Mesendoderm (in vitro differentiated cells): ENCODE data around the gene GLS.

Source experiments
- DNase-seq: peaks from one replicate; pipeline ENCODE4 v3.0.0; 2013
- H2AK5ac ChIP-seq: 2 replicates; pipeline ENCODE4 v1.6.1; 2013; ENCODE audit warnings: low read length, inconsistent platforms
- H2BK120ac ChIP-seq: 2 replicates; pipeline ENCODE4 v1.6.1; 2013; ENCODE audit warnings: low read depth, mild to moderate bottlenecking, low read length, moderate library complexity, mixed read lengths
- H2BK15ac ChIP-seq: replicated peaks from 2 replicates; pipeline ENCODE4 v1.6.1; 2013; ENCODE audit warnings: low read depth, mild to moderate bottlenecking, moderate library complexity
- H2BK5ac ChIP-seq: 2 replicates; pipeline ENCODE4 v1.6.1; 2013; ENCODE audit warnings: low read length, inconsistent platforms
- H3K18ac ChIP-seq: 2 replicates; pipeline ENCODE4 v1.6.1; 2013; ENCODE audit warnings: mild to moderate bottlenecking, low read length, mixed read lengths
- H3K23ac ChIP-seq: one replicate; pipeline ENCODE4 v1.6.1; 2013; ENCODE audit warnings: low read length
- H3K27ac ChIP-seq: 2 replicates; pipeline ENCODE4 v1.5.1; 2013; ENCODE audit warnings: low read depth, mild to moderate bottlenecking, inconsistent platforms, low read length, moderate library complexity
- H3K27me3 ChIP-seq: 2 replicates; pipeline ENCODE4 v1.6.1; 2013; ENCODE audit warnings: low read length, control low read depth, mild to moderate bottlenecking, inconsistent platforms; ENCODE audit not compliant: insufficient read depth, poor library complexity
- H3K36me3 ChIP-seq: 2 replicates; pipeline ENCODE4 v1.6.1; 2013; ENCODE audit warnings: low read length, inconsistent platforms; ENCODE audit not compliant: control insufficient read depth, insufficient read depth
- H3K4ac ChIP-seq: one replicate; pipeline ENCODE4 v1.6.1; 2013; ENCODE audit warnings: low read depth, mild to moderate bottlenecking, low read length, moderate library complexity
- H3K4me1 ChIP-seq: 2 replicates; pipeline ENCODE4 v1.6.1; 2013; ENCODE audit warnings: low read depth, low read length, inconsistent platforms; ENCODE audit not compliant: control insufficient read depth
- H3K4me2 ChIP-seq: 2 replicates; pipeline ENCODE4 v1.6.1; 2013; ENCODE audit warnings: low read length
- H3K4me3 ChIP-seq: 2 replicates; pipeline ENCODE4 v1.5.1; 2013; ENCODE audit warnings: mild to moderate bottlenecking, low read length
- H3K56ac ChIP-seq: one replicate; pipeline ENCODE4 v1.6.1; 2013; ENCODE audit warnings: low read length
- H3K79me1 ChIP-seq: 2 replicates; pipeline ENCODE4 v1.6.1; 2013; ENCODE audit warnings: low read length, inconsistent platforms
- H3K79me2 ChIP-seq: 2 replicates; pipeline ENCODE4 v1.6.1; 2013; ENCODE audit warnings: mild to moderate bottlenecking, low read length; ENCODE audit not compliant: control insufficient read depth, insufficient read depth
- H3K9ac ChIP-seq: 2 replicates; pipeline ENCODE4 v1.6.1; 2013; ENCODE audit warnings: low read length, inconsistent platforms
- H4K5ac ChIP-seq: one replicate; pipeline ENCODE4 v1.6.1; 2013; ENCODE audit warnings: low read length
- H4K8ac ChIP-seq: one replicate; pipeline ENCODE4 v1.6.1; 2013; ENCODE audit warnings: low read depth, mild to moderate bottlenecking, control low read depth, low read length, moderate library complexity
- WGBS: extraction: QIAGEN DNeasy Blood & Tissue Kit; methylation state at CpG from one replicate; pipeline ENCODE4 v1.1.7; 2013; ENCODE audit warnings: low lambda C conversion rate, missing lambda C conversion rate; ENCODE audit not compliant: insufficient coverage; ENCODE audit errors: extremely low coverage; 5-methylcytosine and 5-hydroxymethylcytosine counted together

The GLS gene

DNA sequence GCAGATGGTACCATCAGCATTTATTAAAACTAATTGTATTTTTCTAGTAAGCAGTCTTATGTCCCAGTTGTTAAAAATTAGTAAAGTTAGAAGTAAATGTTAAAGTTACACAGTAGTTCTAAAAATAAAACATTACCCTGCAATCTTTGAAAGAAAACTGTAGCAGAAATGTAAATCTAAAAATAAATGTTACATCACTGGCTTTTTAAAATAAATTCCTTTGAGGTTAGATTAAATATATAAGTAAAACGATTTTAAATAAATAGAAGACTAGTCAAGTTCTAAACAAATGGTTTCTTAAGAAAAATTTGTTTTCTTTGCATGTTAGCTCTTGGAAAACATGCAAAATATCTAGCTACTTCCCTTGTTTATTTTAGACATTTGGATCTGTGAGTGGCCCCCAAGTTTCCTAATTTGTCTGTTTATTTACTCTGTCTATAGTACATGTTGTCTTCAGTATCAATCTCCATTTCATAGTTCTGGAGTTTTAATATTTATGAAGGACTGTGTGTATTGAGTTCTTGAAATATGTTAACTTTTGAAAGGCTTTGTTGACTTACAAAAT lies 58.2 kb downstream of the GLS start:
- Histone ChIP-seq H3K27me3 (no peaks in the 10 kb centered on the region), H2BK5ac (no peak overlapping the region), H2BK120ac (no peak overlapping the region), H3K4ac (no peak overlapping the region), H2AK5ac (no peak overlapping the region), H3K36me3 (no peaks in the 10 kb centered on the region), H3K79me1 (no peaks in the 10 kb centered on the region), H3K4me1 (no peaks in the 10 kb centered on the region), H3K18ac (no peak overlapping the region), H3K23ac (no peak overlapping the region), H3K4me2 (no peak overlapping the region), H3K56ac (no peak overlapping the region), H4K5ac (no peak overlapping the region), H3K79me2 (no peaks in the 10 kb centered on the region), H3K4me3 (no peak overlapping the region), H3K9ac (no peak overlapping the region), H4K8ac (no peak overlapping the region), H2BK15ac (no peak overlapping the region), H3K27ac (no peak overlapping the region)
- WGBS: 100% methylated on average over 1 of the region's 1 CpG
- DNase-seq: no peak

GRCh38 chr2:190940454-190940853 lies 59.8 kb downstream of the GLS start:
- H3K9ac ChIP-seq: no peak overlapping the region
- no peaks in the 10 kb centered on the region for H3K27me3 ChIP-seq
- no peak overlapping the region for H2AK5ac ChIP-seq
- H3K36me3 ChIP-seq: no peaks in the 10 kb centered on the region
- H3K56ac ChIP-seq: no peak overlapping the region
- no peak overlapping the region for H3K4me2 ChIP-seq
- no peak overlapping the region for H3K23ac ChIP-seq
- no peak overlapping the region for H3K27ac ChIP-seq
- no peaks in the 10 kb centered on the region for H3K4me1 ChIP-seq
- no peak overlapping the region for H3K4me3 ChIP-seq
- H4K5ac ChIP-seq: no peak overlapping the region
- H3K18ac ChIP-seq: no peak overlapping the region
- H3K4ac ChIP-seq: no peak overlapping the region
- no peak overlapping the region for H2BK5ac ChIP-seq
- no peaks in the 10 kb centered on the region for H3K79me1 ChIP-seq
- H3K79me2 ChIP-seq: no peaks in the 10 kb centered on the region
- no CpG with 5 or more reads among the region's 1 CpG for WGBS
- DNase-seq: no peak
- H2BK120ac ChIP-seq: no peak overlapping the region
- no peak overlapping the region for H2BK15ac ChIP-seq
- no peak overlapping the region for H4K8ac ChIP-seq

- no peak for DNase-seq
- H3K4me2 ChIP-seq: no peak overlapping the region
- H2AK5ac ChIP-seq: no peak overlapping the region
- H3K4ac ChIP-seq: no peak overlapping the region
- H3K27ac ChIP-seq: no peak overlapping the region
- H3K79me2 ChIP-seq: no peaks in the 10 kb centered on the region
- H3K36me3 ChIP-seq: no peaks in the 10 kb centered on the region
- H4K8ac ChIP-seq: no peak overlapping the region
- H3K79me1 ChIP-seq: no peaks in the 10 kb centered on the region
- H3K9ac ChIP-seq: no peak overlapping the region
- no peaks in the 10 kb centered on the region for H3K4me1 ChIP-seq
- no peak overlapping the region for H4K5ac ChIP-seq
- H3K56ac ChIP-seq: no peak overlapping the region
- no peak overlapping the region for H2BK5ac ChIP-seq
- no peak overlapping the region for H3K4me3 ChIP-seq
- H2BK120ac ChIP-seq: no peak overlapping the region
- no peaks in the 10 kb centered on the region for H3K27me3 ChIP-seq
- H3K18ac ChIP-seq: no peak overlapping the region
- no peak overlapping the region for H2BK15ac ChIP-seq
- H3K23ac ChIP-seq: no peak overlapping the region
- WGBS: no CpG with 5 or more reads among the region's 2 CpGs
Measured at GRCh38 chr2:190941571-190941970, 61.0 kb downstream of the GLS start.

DNA sequence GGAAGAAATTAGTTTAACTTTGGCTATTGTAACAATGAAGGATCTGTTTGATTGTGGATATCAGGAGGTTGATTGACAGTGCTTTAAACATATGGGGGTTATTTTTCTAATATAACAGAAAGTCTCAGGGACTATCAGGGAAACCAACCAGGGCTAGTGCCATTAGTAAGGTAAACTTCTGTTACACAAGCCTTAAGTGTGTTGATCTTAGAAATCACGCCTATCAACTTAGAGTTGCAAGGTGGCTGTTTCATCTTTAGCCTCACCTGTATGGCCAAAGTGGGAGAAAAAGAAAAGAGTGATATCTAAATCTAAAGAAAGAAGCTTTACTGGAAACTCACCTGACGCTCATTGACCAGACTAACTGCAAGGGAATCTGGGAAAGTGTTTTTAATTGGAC lies 62.1 kb downstream of the GLS start:
- Histone ChIP-seq H2BK15ac (no peak overlapping the region), H3K4me2 (no peak overlapping the region), H4K8ac (no peak overlapping the region), H3K9ac (no peak overlapping the region), H3K79me1 (no peaks in the 10 kb centered on the region), H3K56ac (no peak overlapping the region), H3K4me1 (no peaks in the 10 kb centered on the region), H2AK5ac (no peak overlapping the region), H2BK120ac (no peak overlapping the region), H3K4me3 (no peak overlapping the region), H3K27ac (no peak overlapping the region), H3K4ac (no peak overlapping the region), H3K27me3 (no peaks in the 10 kb centered on the region), H3K18ac (no peak overlapping the region), H3K23ac (no peak overlapping the region), H4K5ac (no peak overlapping the region), H2BK5ac (no peak overlapping the region), H3K79me2 (no peaks in the 10 kb centered on the region), H3K36me3 (no peaks in the 10 kb centered on the region)
- no peak for DNase-seq
- no CpG with 5 or more reads among the region's 2 CpGs for WGBS

DNA sequence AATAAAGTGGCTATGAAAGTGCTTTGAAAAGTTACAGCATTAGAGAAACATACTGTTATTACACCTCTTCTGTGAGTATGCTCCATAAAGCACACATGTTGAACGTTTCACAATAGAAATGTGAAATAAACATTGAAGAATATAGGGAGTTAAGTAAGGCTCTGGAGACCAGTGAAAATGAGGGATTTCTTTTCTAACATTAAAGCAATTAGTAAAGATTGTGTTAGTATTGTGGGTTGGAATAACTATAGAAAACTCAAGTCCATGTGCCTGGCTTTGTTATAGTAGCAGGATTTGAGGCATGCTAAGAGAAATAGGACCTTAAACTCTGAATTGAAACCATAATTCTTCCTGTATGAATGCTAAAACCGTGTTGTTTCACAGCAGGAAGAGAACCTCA lies 63.1 kb downstream of the GLS start:
- Histone ChIP-seq H3K56ac (no peak overlapping the region), H2AK5ac (no peak overlapping the region), H2BK5ac (no peak overlapping the region), H4K5ac (no peak overlapping the region), H3K27me3 (no peaks in the 10 kb centered on the region), H2BK120ac (no peak overlapping the region), H3K79me1 (no peaks in the 10 kb centered on the region), H3K27ac (no peak overlapping the region), H3K18ac (no peak overlapping the region), H3K4me3 (no peak overlapping the region), H3K23ac (no peak overlapping the region), H2BK15ac (no peak overlapping the region), H3K9ac (no peak overlapping the region), H4K8ac (no peak overlapping the region), H3K4ac (no peak overlapping the region), H3K4me1 (no peaks in the 10 kb centered on the region), H3K79me2 (no peaks in the 10 kb centered on the region), H3K36me3 (no peaks in the 10 kb centered on the region), H3K4me2 (no peak overlapping the region)
- no peak for DNase-seq
- WGBS: no CpG with 5 or more reads among the region's 2 CpGs

GRCh38 chr2:190947141-190947540 lies 66.5 kb downstream of the GLS start:
- H2BK5ac ChIP-seq: no peak overlapping the region
- H3K4me1 ChIP-seq: peaks cover 2% of the 10 kb centered on the region
- no peak overlapping the region for H2AK5ac ChIP-seq
- no peaks in the 10 kb centered on the region for H3K36me3 ChIP-seq
- H4K8ac ChIP-seq: no peak overlapping the region
- no CpG with 5 or more reads among the region's 1 CpG for WGBS
- no peaks in the 10 kb centered on the region for H3K27me3 ChIP-seq
- H4K5ac ChIP-seq: no peak overlapping the region
- H3K27ac ChIP-seq: no peak overlapping the region
- no peak overlapping the region for H3K4me3 ChIP-seq
- H3K18ac ChIP-seq: no peak overlapping the region
- H2BK15ac ChIP-seq: no peak overlapping the region
- no peaks in the 10 kb centered on the region for H3K79me1 ChIP-seq
- no peaks in the 10 kb centered on the region for H3K79me2 ChIP-seq
- DNase-seq: peak; percentile 47
- no peak overlapping the region for H2BK120ac ChIP-seq
- no peak overlapping the region for H3K4ac ChIP-seq
- H3K4me2 ChIP-seq: no peak overlapping the region
- no peak overlapping the region for H3K9ac ChIP-seq
- H3K23ac ChIP-seq: no peak overlapping the region
- H3K56ac ChIP-seq: no peak overlapping the region
